Ishikawa (cell line): ENCODE measurements around the gene FUBP3.

ENCODE experiments used
- CEBPB ChIP-seq: IDR thresholded peaks from 2 replicates; pipeline ENCODE4 v1.6.1; 2012
- CREB1 ChIP-seq: IDR thresholded peaks from 2 replicates; pipeline ENCODE4 v1.6.1; 2012; ENCODE audit warnings: low read depth
- EGR1 ChIP-seq: IDR thresholded peaks from 2 replicates; pipeline ENCODE4 v1.6.1; 2012
- EP300 ChIP-seq: IDR thresholded peaks from 2 replicates; pipeline ENCODE4 v1.6.1; 2012; ENCODE audit warnings: borderline replicate concordance
- FOXM1 ChIP-seq: IDR thresholded peaks from 2 replicates; pipeline ENCODE4 v1.6.1; 2012; ENCODE audit warnings: low read depth, borderline replicate concordance
- MAX ChIP-seq: IDR thresholded peaks from 2 replicates; pipeline ENCODE4 v1.6.1; 2012
- NFIC ChIP-seq: IDR thresholded peaks from 2 replicates; pipeline ENCODE4 v1.6.1; 2012
- RAD21 ChIP-seq: IDR thresholded peaks from 2 replicates; pipeline ENCODE4 v1.6.1; 2012; ENCODE audit warnings: low read depth
- REST ChIP-seq: IDR thresholded peaks from 2 replicates; pipeline ENCODE4 v1.6.1; 2012; ENCODE audit warnings: low read depth, mild to moderate bottlenecking
- TAF1 ChIP-seq: IDR thresholded peaks from 2 replicates; pipeline ENCODE4 v1.6.1; 2012; ENCODE audit warnings: low read depth, mild to moderate bottlenecking
- TCF12 ChIP-seq: IDR thresholded peaks from 2 replicates; pipeline ENCODE4 v1.6.1; 2012; ENCODE audit warnings: low read depth
- TEAD4 ChIP-seq: IDR thresholded peaks from 2 replicates; pipeline ENCODE4 v1.6.1; 2012
- USF1 ChIP-seq: IDR thresholded peaks from 2 replicates; pipeline ENCODE4 v1.6.1; 2012
- YY1 ChIP-seq: IDR thresholded peaks from 2 replicates; pipeline ENCODE4 v1.6.1; 2012; ENCODE audit warnings: low read depth
- ZBTB7A ChIP-seq: IDR thresholded peaks from 2 replicates; pipeline ENCODE4 v1.6.1; 2012; ENCODE audit warnings: low read depth

The FUBP3 gene

GRCh38 chr9:130634191-130634768 is 54.9 kb downstream of the FUBP3 start:
- TF ChIP-seq YY1 = no peak
- TF ChIP-seq MAX = no peak
- no peak for TF ChIP-seq ZBTB7A
- TF ChIP-seq TAF1 = no peak
- TF ChIP-seq TCF12 = no peak
- TF ChIP-seq EGR1 = no peak
- TF ChIP-seq NFIC = no peak
- TF ChIP-seq FOXM1 = no peak
- no peak for TF ChIP-seq EP300
- no peak for TF ChIP-seq TEAD4
- no peak for TF ChIP-seq CEBPB
- TF ChIP-seq RAD21 = no peak
- TF ChIP-seq CREB1 = no peak
- no peak for TF ChIP-seq USF1
- no peak for TF ChIP-seq REST

GRCh38 chr9:130634801-130635200 is 55.4 kb downstream of the FUBP3 start:
- TF ChIP-seq TAF1 = no peak
- TF ChIP-seq TEAD4 = no peak
- no peak for TF ChIP-seq CEBPB
- TF ChIP-seq EGR1 = no peak
- no peak for TF ChIP-seq RAD21

GRCh38 chr9:130635306-130635705 is 55.9 kb downstream of the FUBP3 start:
- TF ChIP-seq FOXM1 = no peak

- TF ChIP-seq FOXM1 (no peak), MAX (no peak), NFIC (no peak), TAF1 (no peak)
These were observed 56.6 kb downstream of the FUBP3 start for GRCh38 chr9:130635721-130636647.

GRCh38 chr9:130636648-130637020 is 57.3 kb downstream of the FUBP3 start:
- TF ChIP-seq MAX = no peak
- no peak for TF ChIP-seq TCF12
- no peak for TF ChIP-seq USF1
- TF ChIP-seq TAF1 = no peak
- no peak for TF ChIP-seq TEAD4
- TF ChIP-seq YY1 = no peak
- no peak for TF ChIP-seq FOXM1
- TF ChIP-seq REST = no peak
- no peak for TF ChIP-seq ZBTB7A

- no peak for TF ChIP-seq REST
- no peak for TF ChIP-seq YY1
- no peak for TF ChIP-seq TAF1
- TF ChIP-seq CEBPB = no peak
- TF ChIP-seq MAX = no peak
- TF ChIP-seq ZBTB7A = no peak
- TF ChIP-seq TEAD4 = no peak
These were observed 59.1 kb downstream of the FUBP3 start for GRCh38 chr9:130638284-130639123.
